H9 (cell line): ENCODE measurements around the gene DDA1. TPM values are rescaled to one million over a fixed set of nuclear protein-coding genes. Genes with fewer than 3 reads are reported as not detected.

Experiments
- DNase-seq: peaks from one replicate; pipeline ENCODE4 v3.0.0-alpha.2; 2017
- H2AFZ ChIP-seq: one replicate; pipeline ENCODE4 v1.6.1; 2013; ENCODE audit warnings: mild to moderate bottlenecking, low read length, control low read depth, moderate library complexity
- H2AK5ac ChIP-seq: 2 replicates; pipeline ENCODE4 v1.6.1; 2013; ENCODE audit warnings: low read length, control low read depth, mixed read lengths; ENCODE audit not compliant: insufficient read length
- H2BK120ac ChIP-seq: one replicate; pipeline ENCODE4 v1.6.1; 2013; ENCODE audit warnings: low read depth, mild to moderate bottlenecking, low read length, control low read depth, inconsistent platforms; ENCODE audit not compliant: poor library complexity, severe bottlenecking
- H2BK12ac ChIP-seq: 2 replicates; pipeline ENCODE4 v1.6.1; 2013; ENCODE audit warnings: low read length, control low read depth, mixed read lengths, low read depth; ENCODE audit not compliant: insufficient read length
- H2BK15ac ChIP-seq: 2 replicates; pipeline ENCODE4 v1.6.1; 2013; ENCODE audit warnings: low read depth, low read length, control low read depth
- H2BK20ac ChIP-seq: one replicate; pipeline ENCODE4 v1.6.1; 2013; ENCODE audit warnings: low read depth, mild to moderate bottlenecking, low read length, control low read depth, inconsistent platforms; ENCODE audit not compliant: poor library complexity, severe bottlenecking
- H2BK5ac ChIP-seq: 2 replicates; pipeline ENCODE4 v1.6.1; 2013; ENCODE audit warnings: low read length, control low read depth, mixed read lengths; ENCODE audit not compliant: insufficient read length
- H3K14ac ChIP-seq: 2 replicates; pipeline ENCODE4 v1.6.1; 2013; ENCODE audit warnings: low read length, control low read depth; ENCODE audit not compliant: insufficient read depth
- H3K18ac ChIP-seq: 2 replicates; pipeline ENCODE4 v1.6.1; 2013; ENCODE audit warnings: low read depth, mild to moderate bottlenecking, mixed read lengths, low read length, control low read depth; ENCODE audit not compliant: insufficient read length
- H3K23ac ChIP-seq: 2 replicates; pipeline ENCODE4 v1.6.1; 2013; ENCODE audit warnings: low read length, control low read depth, mixed read lengths, low read depth; ENCODE audit not compliant: insufficient read length
- H3K23me2 ChIP-seq: 2 replicates; pipeline ENCODE4 v1.6.1; 2013; ENCODE audit warnings: low read depth, mild to moderate bottlenecking, mixed read lengths, low read length, control low read depth; ENCODE audit not compliant: insufficient read length, poor library complexity, severe bottlenecking
- H3K27ac ChIP-seq: 2 replicates; pipeline ENCODE4 v1.5.1; 2013; ENCODE audit warnings: low read length, control low read depth, mixed read lengths, low read depth; ENCODE audit not compliant: insufficient read length
- H3K27me3 ChIP-seq: 2 replicates; pipeline ENCODE4 v1.6.1; 2013; ENCODE audit warnings: low read length, control low read depth, inconsistent platforms; ENCODE audit not compliant: insufficient read depth
- H3K4ac ChIP-seq: 2 replicates; pipeline ENCODE4 v1.6.1; 2013; ENCODE audit warnings: low read depth, mild to moderate bottlenecking, control low read depth, inconsistent platforms, low read length, moderate library complexity
- H3K4me1 ChIP-seq: 2 replicates; pipeline ENCODE4 v1.6.1; 2013; ENCODE audit warnings: low read length, control low read depth, inconsistent platforms; ENCODE audit not compliant: insufficient read depth
- H3K4me2 ChIP-seq: 2 replicates; pipeline ENCODE4 v1.6.1; 2013; ENCODE audit warnings: low read length, control low read depth, mixed read lengths; ENCODE audit not compliant: insufficient read length, insufficient read depth
- H3K56ac ChIP-seq: 2 replicates; pipeline ENCODE4 v1.6.1; 2013; ENCODE audit warnings: low read depth, mild to moderate bottlenecking, mixed read lengths, low read length, control low read depth; ENCODE audit not compliant: insufficient read length
- H3K79me1 ChIP-seq: 2 replicates; pipeline ENCODE4 v1.6.1; 2013; ENCODE audit warnings: low read depth, mild to moderate bottlenecking, moderate library complexity, low read length, control low read depth, inconsistent platforms; ENCODE audit not compliant: insufficient read depth, poor library complexity, severe bottlenecking
- H3K79me2 ChIP-seq: 2 replicates; pipeline ENCODE4 v1.6.1; 2013; ENCODE audit warnings: low read length, control low read depth, inconsistent platforms; ENCODE audit not compliant: insufficient read depth
- H3K9ac ChIP-seq: 2 replicates; pipeline ENCODE4 v1.6.1; 2013; ENCODE audit warnings: low read length, control low read depth, mixed read lengths; ENCODE audit not compliant: insufficient read length; ENCODE audit errors: extremely low read depth
- H3K9me3 ChIP-seq: one replicate; pipeline ENCODE4 v1.6.1; 2013; ENCODE audit warnings: low read depth, low read length, inconsistent platforms; ENCODE audit not compliant: control insufficient read depth
- H3T11ph ChIP-seq: one replicate; pipeline ENCODE4 v1.6.1; 2013; ENCODE audit warnings: mild to moderate bottlenecking, low read length, control low read depth, inconsistent platforms
- H4K20me1 ChIP-seq: one replicate; pipeline ENCODE4 v1.6.1; 2013; ENCODE audit not compliant: control insufficient read depth, insufficient read length, insufficient read depth
- H4K5ac ChIP-seq: 2 replicates; pipeline ENCODE4 v1.6.1; 2013; ENCODE audit warnings: low read depth, mild to moderate bottlenecking, mixed read lengths, low read length, control low read depth; ENCODE audit not compliant: insufficient read length
- H4K8ac ChIP-seq: replicated peaks from 2 replicates; pipeline ENCODE4 v1.6.1; 2013; ENCODE audit warnings: low read length, control low read depth, mixed read lengths, low read depth; ENCODE audit not compliant: insufficient read length
- H4K91ac ChIP-seq: 2 replicates; pipeline ENCODE4 v1.6.1; 2013; ENCODE audit warnings: low read depth, mild to moderate bottlenecking, moderate library complexity, mixed read lengths, low read length, control low read depth; ENCODE audit not compliant: insufficient read length
- H3K27ac Mint-ChIP-seq, 3 experiments: 2 replicates in 2 of 3; 3 replicates in 1 of 3; pipeline ENCODE4 v1.8.0; 2020 to 2021; ENCODE audit warnings: mixed read lengths in 3 of 3, mild to moderate bottlenecking in 1 of 3, moderate library complexity in 1 of 3
- H3K27me3 Mint-ChIP-seq: 2 replicates; pipeline ENCODE4 v1.8.0; 2021; ENCODE audit warnings: low read depth, mild to moderate bottlenecking, moderate library complexity, mixed read lengths
- H3K36me3 Mint-ChIP-seq, 3 experiments: 2 replicates in 2 of 3; 3 replicates in 1 of 3; pipeline ENCODE4 v1.8.0; 2020 to 2021; ENCODE audit warnings: low read depth in 3 of 3, mixed read lengths in 3 of 3; ENCODE audit not compliant: insufficient read depth in 1 of 3
- H3K4me1 Mint-ChIP-seq, 2 experiments: 2 replicates each; pipeline ENCODE4 v1.8.0; 2020; ENCODE audit warnings: mixed read lengths in 2 of 2
- H3K4me3 Mint-ChIP-seq, 2 experiments: 2 replicates in 1 of 2; 3 replicates in 1 of 2; pipeline ENCODE4 v1.8.0; 2020 to 2021; ENCODE audit warnings: mild to moderate bottlenecking in 2 of 2, mixed read lengths in 2 of 2, moderate library complexity in 1 of 2
- H3K9me3 Mint-ChIP-seq, 2 experiments: 2 replicates in 1 of 2; 3 replicates in 1 of 2; pipeline ENCODE4 v1.8.0; 2020; ENCODE audit warnings: mild to moderate bottlenecking in 2 of 2, mixed read lengths in 2 of 2, moderate library complexity in 1 of 2
- WGBS: extraction: QIAGEN DNeasy Blood & Tissue Kit; methylation state at CpG from one replicate; pipeline ENCODE4 v1.1.7; 2013; ENCODE audit warnings: missing lambda C conversion rate, low lambda C conversion rate, mixed read lengths; ENCODE audit not compliant: insufficient read length; ENCODE audit errors: extremely low coverage; 5-methylcytosine and 5-hydroxymethylcytosine counted together
- total RNA-seq: library from RNA; stranded (reverse); gene quantifications from 2 replicates; pipeline ENCODE4 v1.2.1, GENCODE V29; 2021
- TF ChIP-seq, protein P1 (sequence below): fragments of 200-600 bp; sonication (generic); conservative IDR thresholded peaks from 3 replicates; pipeline ENCODE4 v1.8.0; 2021; ENCODE audit warnings: antibody characterized with exemption, mild to moderate bottlenecking

Gene DDA1
- total RNA-seq, 1 experiment from 2014 or later: 45.7 TPM

GRCh38 chr19:17322854-17323253 is 13.5 kb downstream of the DDA1 start:
- Mint-ChIP-seq H3K4me3 (peak overlapping the region in 1 of 2 experiments; percentile 23; a peak in 1 of 5 replicates), H3K27ac (peak overlapping the region in 2 of 3 experiments; percentile 87 to 90; a peak in 4 of 7 replicates), H3K27me3 (peaks cover 2% of the 10 kb centered on the region; the same call in 1 of the 2 replicates), H3K4me1 (peaks cover 6 to 15% of the 10 kb centered on the region in 2 experiments), H3K9me3 (no peaks in the 10 kb centered on the region), H3K36me3 (peaks cover 14 to 50% (median 28%) of the 10 kb centered on the region in 3 experiments)
- Histone ChIP-seq H3K9me3 (no peaks in the 10 kb centered on the region), H3K56ac (no peak overlapping the region), H2BK15ac (no peak overlapping the region), H3K23ac (no peak overlapping the region), H3T11ph (no peak overlapping the region), H4K91ac (no peak overlapping the region), H2BK12ac (no peak overlapping the region), H2BK20ac (no peak overlapping the region), H3K79me2 (no peaks in the 10 kb centered on the region), H4K20me1 (no peaks in the 10 kb centered on the region), H2BK5ac (no peak overlapping the region), H3K9ac (no peak overlapping the region), H3K27me3 (no peaks in the 10 kb centered on the region), H2AK5ac (no peak overlapping the region), H3K18ac (no peak overlapping the region), H3K14ac (no peak overlapping the region), H2BK120ac (no peak overlapping the region), H3K4ac (no peak overlapping the region), H4K5ac (no peak overlapping the region), H3K23me2 (peaks cover 5% of the 10 kb centered on the region), H3K4me1 (no peaks in the 10 kb centered on the region), H3K79me1 (no peaks in the 10 kb centered on the region), H3K4me2 (no peak overlapping the region), H4K8ac (no peak overlapping the region), H3K27ac (no peak overlapping the region), H2AFZ (no peak overlapping the region)
- TF ChIP-seq, protein P1, sequence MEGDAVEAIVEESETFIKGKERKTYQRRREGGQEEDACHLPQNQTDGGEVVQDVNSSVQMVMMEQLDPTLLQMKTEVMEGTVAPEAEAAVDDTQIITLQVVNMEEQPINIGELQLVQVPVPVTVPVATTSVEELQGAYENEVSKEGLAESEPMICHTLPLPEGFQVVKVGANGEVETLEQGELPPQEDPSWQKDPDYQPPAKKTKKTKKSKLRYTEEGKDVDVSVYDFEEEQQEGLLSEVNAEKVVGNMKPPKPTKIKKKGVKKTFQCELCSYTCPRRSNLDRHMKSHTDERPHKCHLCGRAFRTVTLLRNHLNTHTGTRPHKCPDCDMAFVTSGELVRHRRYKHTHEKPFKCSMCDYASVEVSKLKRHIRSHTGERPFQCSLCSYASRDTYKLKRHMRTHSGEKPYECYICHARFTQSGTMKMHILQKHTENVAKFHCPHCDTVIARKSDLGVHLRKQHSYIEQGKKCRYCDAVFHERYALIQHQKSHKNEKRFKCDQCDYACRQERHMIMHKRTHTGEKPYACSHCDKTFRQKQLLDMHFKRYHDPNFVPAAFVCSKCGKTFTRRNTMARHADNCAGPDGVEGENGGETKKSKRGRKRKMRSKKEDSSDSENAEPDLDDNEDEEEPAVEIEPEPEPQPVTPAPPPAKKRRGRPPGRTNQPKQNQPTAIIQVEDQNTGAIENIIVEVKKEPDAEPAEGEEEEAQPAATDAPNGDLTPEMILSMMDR: no peak
- WGBS: no CpG with 5 or more reads among the region's 10 CpGs
- DNase-seq: no peak
